Adrenal gland (tissue), 12 donors: ENCODE data around the gene GRIN1. TPM values are rescaled to one million over a fixed set of nuclear protein-coding genes. Genes with fewer than 3 reads are reported as not detected.

Source experiments
- DNase-seq, 7 donors: peaks; one replicate each; pipeline ENCODE4 v3.0.0-alpha.2; 2019 to 2020
- H3K27ac ChIP-seq, 5 donors: fragments of 200-600 bp; sonication (generic) in 4 of 5; 1 replicate in 3 of 5; 2 replicates in 2 of 5; pipeline versions ENCODE4 v1.5.1 to v1.8.0; 2016 to 2020; ENCODE audit warnings: mild to moderate bottlenecking in 1 of 5
- H3K27me3 ChIP-seq: fragments of 200-600 bp; 2 replicates; pipeline ENCODE4 v1.8.0; 2021
- H3K36me3 ChIP-seq, 2 donors: fragments of 200-600 bp; replicated peaks in 1 of 2; 1 replicate in 1 of 2; 2 replicates in 1 of 2; pipeline versions ENCODE4 v1.5.1 to v1.8.0; 2018 to 2022
- H3K4me1 ChIP-seq, 2 donors: fragments of 200-600 bp; replicated peaks in 1 of 2; 1 replicate in 1 of 2; 2 replicates in 1 of 2; pipeline versions ENCODE4 v1.5.1 to v1.8.0; 2018 to 2021
- H3K4me3 ChIP-seq, 4 donors: fragments of 200-600 bp; sonication (generic) in 3 of 4; one replicate each; pipeline ENCODE4 v1.5.1; 2016 to 2018
- H3K9me3 ChIP-seq, 3 donors: fragments of 200-600 bp; sonication (generic) in 1 of 3; replicated peaks in 1 of 3; 1 replicate in 2 of 3; 2 replicates in 1 of 3; pipeline versions ENCODE4 v1.5.1 to v1.8.0; 2016 to 2021
- POLR2A ChIP-seq, 2 donors: fragments of 450-650 bp; IDR thresholded peaks; one replicate each; pipeline ENCODE4 v1.6.1; 2017; ENCODE audit warnings: antibody characterized with exemption in 2 of 2, mild to moderate bottlenecking in 2 of 2, moderate library complexity in 1 of 2
- WGBS, 4 donors: extraction: QIAGEN DNeasy Blood & Tissue Kit in 2 of 4; methylation state at CpG; one replicate each; pipeline versions ENCODE4 v1.1.5 to v1.1.7; 2013 to 2017; 5-methylcytosine and 5-hydroxymethylcytosine counted together
- intact Hi-C, 2 donors: fragments of 100-400 bp; cut with DNase I; formaldehyde crosslinking; loops; one replicate each; pipeline versions ENCODE4 v1.14.1 to v1.15.0; 2022 to 2023
- microRNA-seq, 3 donors: library from miRNA; unstranded; fragments of <30 nt; microRNA quantifications; one replicate each; pipeline ENCODE4, GENCODE V29; 2017 to 2020
- polyA plus RNA-seq, 3 donors: library from polyadenylated mRNA; stranded (reverse); fragments of 200-250 nt in 2 of 3; fragments of 350-450 nt in 1 of 3; fragmentation: Illumina TruSeq in 1 of 3; extraction: RNeasy Lipid Tissue Mini Kit (QIAGEN cat#74804) in 1 of 3; gene quantifications; one replicate each; pipeline ENCODE4 v1.2.3, GENCODE V29; 2013 to 2014
- small RNA-seq, 2 donors: library from RNA; depleted of rRNA; stranded (forward); fragments of <200 nt; gene quantifications; one replicate each; pipeline ENCODE3, GENCODE V24; 2016
- total RNA-seq, 9 donors: library from RNA; depleted of rRNA in 4 of 9; stranded (reverse); fragments of >200 nt in 4 of 9; fragments of 120-200 nt in 1 of 9; fragmentation: NEBNext Ultra II Directional in 1 of 9; extraction: Animal tissue kit (Norgen Biotek cat#: 25700) in 1 of 9; gene quantifications; one replicate each; pipeline versions ENCODE4 v1.1.0 to v1.2.4, GENCODE V29; 2013 to 2023
- TF ChIP-seq, protein P1 (sequence below), 6 experiments: fragments of 450-650 bp in 4 of 6; fragments of 200-600 bp in 2 of 6; sonication (generic) in 1 of 6; IDR thresholded peaks; 1 replicate in 5 of 6; 2 replicates in 1 of 6; pipeline versions ENCODE4 v1.5.1 to v1.8.0; 2016 to 2021; ENCODE audit warnings: antibody characterized with exemption in 6 of 6, mild to moderate bottlenecking in 2 of 6, moderate library complexity in 1 of 6
- donor health status: healthy with polysubstance abuse.
- donor health status: Bipolar disorder and iron deficiency.
- donor health status: DM: yes; HTN: yes; CAD: no.
- donor health status: DM: no; HTN: no; CAD: no.
- donor health status: DM: no; HTN: no; CAD: no.
- donor health status: DM: yes; HTN: yes; CAD: no.

GRIN1 gene
- total and polyA plus RNA-seq, 12 donors: 0.04 to 0.28 (median 0.10) TPM; not detected in 5

DNA sequence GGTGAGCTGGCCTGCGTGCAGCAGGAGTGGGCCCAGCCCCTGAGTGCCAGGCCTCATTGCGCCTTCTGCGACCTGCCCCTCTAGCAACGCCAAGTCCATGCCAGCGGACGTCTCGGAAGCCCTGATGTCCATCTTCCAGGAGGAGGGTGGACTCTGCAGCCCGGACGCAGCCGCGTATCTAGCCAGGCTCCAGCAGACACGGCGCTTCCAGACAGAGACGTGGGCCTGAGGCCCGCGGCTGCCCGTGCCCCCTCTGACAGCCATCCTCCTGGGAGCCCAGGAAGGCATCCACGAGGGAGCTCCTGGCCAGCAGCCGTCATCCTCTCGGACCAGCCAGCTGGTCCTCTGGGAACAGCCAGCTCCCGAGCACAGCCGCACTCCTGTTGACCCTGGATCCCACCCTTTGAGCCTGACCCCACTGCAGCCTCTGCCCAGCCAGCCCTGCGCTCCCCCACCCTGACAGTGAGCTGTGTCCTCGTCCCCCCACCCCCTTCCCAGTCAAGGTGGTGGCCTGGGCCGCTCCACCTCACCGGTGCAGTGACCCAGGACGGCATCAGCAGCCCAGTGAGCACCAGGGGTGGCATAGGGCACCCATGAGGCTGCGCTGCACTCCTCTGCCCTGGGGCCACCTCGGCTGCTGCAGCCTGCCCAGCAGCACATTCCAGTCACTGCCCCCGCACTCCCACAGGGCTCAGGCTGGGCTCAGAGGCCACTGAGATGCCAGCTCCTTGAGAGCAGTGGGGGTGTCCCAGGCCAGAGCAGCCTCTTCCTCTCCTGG lies 77.4 kb downstream of the GRIN1 start:
- intact Hi-C loops: no loop called here
- Histone ChIP-seq H3K27me3 (no peaks in the 10 kb centered on the region), H3K9me3 (no peaks in the 10 kb centered on the region), H3K36me3 (no peaks in the 10 kb centered on the region), H3K4me1 (peaks cover 18% of the 10 kb centered on the region in 2 donors), H3K27ac (peak overlapping the region in 1 of 5 donors; percentile 82), H3K4me3 (no peak overlapping the region)
- TF ChIP-seq, protein P1, sequence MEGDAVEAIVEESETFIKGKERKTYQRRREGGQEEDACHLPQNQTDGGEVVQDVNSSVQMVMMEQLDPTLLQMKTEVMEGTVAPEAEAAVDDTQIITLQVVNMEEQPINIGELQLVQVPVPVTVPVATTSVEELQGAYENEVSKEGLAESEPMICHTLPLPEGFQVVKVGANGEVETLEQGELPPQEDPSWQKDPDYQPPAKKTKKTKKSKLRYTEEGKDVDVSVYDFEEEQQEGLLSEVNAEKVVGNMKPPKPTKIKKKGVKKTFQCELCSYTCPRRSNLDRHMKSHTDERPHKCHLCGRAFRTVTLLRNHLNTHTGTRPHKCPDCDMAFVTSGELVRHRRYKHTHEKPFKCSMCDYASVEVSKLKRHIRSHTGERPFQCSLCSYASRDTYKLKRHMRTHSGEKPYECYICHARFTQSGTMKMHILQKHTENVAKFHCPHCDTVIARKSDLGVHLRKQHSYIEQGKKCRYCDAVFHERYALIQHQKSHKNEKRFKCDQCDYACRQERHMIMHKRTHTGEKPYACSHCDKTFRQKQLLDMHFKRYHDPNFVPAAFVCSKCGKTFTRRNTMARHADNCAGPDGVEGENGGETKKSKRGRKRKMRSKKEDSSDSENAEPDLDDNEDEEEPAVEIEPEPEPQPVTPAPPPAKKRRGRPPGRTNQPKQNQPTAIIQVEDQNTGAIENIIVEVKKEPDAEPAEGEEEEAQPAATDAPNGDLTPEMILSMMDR (IDR thresholded peaks at IDR 0.05): no peak
- no peak for TF ChIP-seq POLR2A (IDR thresholded peaks at IDR 0.05)
- no peak for DNase-seq
- 93 to 100% (median 96%) methylated on average over 3 to 30 of the region's 30 CpGs for WGBS, 4 donors

DNA sequence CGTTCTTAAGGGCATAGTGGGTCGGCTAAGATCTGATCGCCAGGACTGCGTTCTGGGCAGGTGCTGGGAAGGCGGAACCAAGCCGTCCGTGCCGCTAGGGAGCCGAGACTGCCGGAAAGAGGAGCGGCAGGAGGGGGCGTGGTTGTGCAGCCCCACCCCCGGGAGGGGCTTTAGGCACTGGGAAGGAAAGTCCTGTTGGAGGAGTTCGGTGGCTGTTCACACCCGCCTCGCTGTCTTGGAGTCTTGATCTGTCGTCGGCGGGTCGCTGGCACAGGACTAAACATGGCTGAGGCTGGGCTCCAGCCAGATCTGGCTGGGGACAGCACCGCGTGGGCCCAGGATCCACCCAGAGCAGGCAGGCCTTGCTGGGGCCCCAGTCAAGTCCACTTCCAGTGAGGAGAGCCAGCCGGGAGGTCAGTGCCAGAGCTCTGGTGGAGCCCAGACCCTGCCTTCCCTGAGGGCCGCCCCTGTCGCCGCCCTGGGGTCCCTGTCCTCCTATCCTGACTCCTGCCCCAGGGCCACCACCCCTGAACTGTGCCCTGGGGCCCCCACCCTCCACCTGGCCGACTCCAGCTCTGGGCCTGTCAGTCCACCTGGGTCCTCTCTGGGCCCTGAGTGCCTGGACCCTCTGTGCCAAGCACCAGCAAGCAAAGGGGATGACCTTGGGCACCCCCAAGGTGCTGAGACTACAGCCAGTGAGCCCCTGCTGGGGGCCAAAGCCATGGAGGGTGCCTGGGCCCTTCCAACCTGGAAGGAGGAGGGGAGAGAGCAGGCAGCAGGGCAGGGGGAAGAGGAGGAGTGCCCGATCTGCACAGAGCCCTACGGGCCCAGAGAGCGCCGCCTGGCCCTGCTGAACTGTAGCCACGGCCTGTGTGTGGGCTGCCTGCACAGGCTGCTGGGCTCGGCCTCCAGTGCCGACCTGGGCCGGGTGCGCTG lies 78.6 kb downstream of the GRIN1 start:
- peak; percentile 83 to 95 (median 92) for DNase-seq
- Histone ChIP-seq H3K27me3 (no peaks in the 10 kb centered on the region), H3K4me3 (peak overlapping the region in 2 of 4 donors; percentile 33 to 59), H3K9me3 (no peaks in the 10 kb centered on the region), H3K27ac (peak overlapping the region; percentile 58 to 82 (median 69)), H3K36me3 (no peaks in the 10 kb centered on the region), H3K4me1 (peaks cover 23 to 24% of the 10 kb centered on the region in 2 donors)
- WGBS, 4 donors: 27 to 59% (median 50%) methylated on average over 11 to 36 of the region's 36 CpGs
- TF ChIP-seq POLR2A (IDR thresholded peaks at IDR 0.05): peak in 1 of 2 donors; percentile 81
- TF ChIP-seq, protein P1 (IDR thresholded peaks at IDR 0.05): peak in 2 of 6 experiments; percentile 4 to 17
- intact Hi-C loops: no loop called here

DNA sequence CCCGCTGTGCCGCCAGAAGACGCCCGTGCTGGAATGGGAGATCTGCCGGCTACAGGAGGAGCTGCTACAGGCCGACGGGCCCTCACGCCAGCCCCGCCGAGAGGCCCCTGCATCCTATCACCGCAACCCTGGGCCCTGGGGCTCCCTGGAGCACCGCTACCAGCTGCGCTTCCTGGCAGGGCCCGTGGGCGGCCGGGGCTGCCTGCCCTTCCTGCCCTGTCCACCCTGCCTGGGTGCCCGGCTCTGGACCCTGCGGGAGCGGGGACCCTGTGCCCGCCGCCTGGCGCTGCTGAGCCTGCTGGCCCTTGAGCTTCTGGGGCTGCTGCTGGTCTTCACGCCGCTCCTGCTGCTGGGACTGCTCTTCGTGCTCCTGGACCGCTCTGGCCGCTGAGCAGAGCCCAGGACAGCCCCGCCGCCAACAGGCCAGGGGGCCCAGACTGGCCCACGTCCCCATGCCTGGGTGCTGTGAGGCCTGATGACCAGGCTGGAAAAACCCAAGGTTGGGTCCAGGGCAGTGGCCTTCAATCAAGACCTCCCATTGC lies 79.3 kb downstream of the GRIN1 start:
- no peaks in the 10 kb centered on the region for H3K9me3 ChIP-seq
- TF ChIP-seq, protein P1 (IDR thresholded peaks at IDR 0.05): no peak
- no peaks in the 10 kb centered on the region for H3K27me3 ChIP-seq
- peak overlapping the region; percentile 19 to 82 (median 69) for H3K27ac ChIP-seq
- DNase-seq: no peak
- no peaks in the 10 kb centered on the region for H3K36me3 ChIP-seq
- peak overlapping the region in 1 of 4 donors; percentile 59 for H3K4me3 ChIP-seq
- peaks cover 29% of the 10 kb centered on the region in 2 donors for H3K4me1 ChIP-seq
- WGBS, 4 donors: 63 to 92% (median 67%) methylated on average over 9 to 30 of the region's 30 CpGs
- intact Hi-C loops: no loop called here

Small RNA genes within 50 kb of the gene (microRNA-seq; reads per million reads assigned to microRNA genes)
- gene MIR3621: 0 reads per million in 3 donors

Small RNA genes within 50 kb of the gene (small RNA-seq; reads per million reads assigned to genes)
- gene MIR3621 (0 reads per million in 2 donors), gene RF00153 (0.08 to 0.12 reads per million in 2 donors)

Other genes starting within 250 kb of the GRIN1 start
Only the 30 nearest of the 31 such genes appear.
- gene C8G, start 193.9 kb upstream of the GRIN1 start, total RNA-seq: 1 to 10 TPM in 2 of 9 donors, under 1 TPM in 1, not detected in 6; 0.68 to 5.5 (median 1.2) TPM
- 1 to 10 TPM; 1.1 to 4.3 (median 3.3) TPM for gene C8G, start 193.9 kb upstream of the GRIN1 start, polyA plus RNA-seq
- gene LCN12, start 186.9 kb upstream of the GRIN1 start, total RNA-seq: 10 to 100 TPM in 1 of 9 donors, 1 to 10 TPM in 7, not detected in 1; 1.7 to 16.6 (median 4.0) TPM
- 10 to 100 TPM in 2 of 3 donors, under 1 TPM in 1; 0.75 to 31.8 (median 25.7) TPM for gene LCN12, start 186.9 kb upstream of the GRIN1 start, polyA plus RNA-seq
- gene PTGDS, start 161.7 kb upstream of the GRIN1 start, total RNA-seq: 100 to 1,000 TPM in 6 of 9 donors, 10 to 100 TPM in 2, 1 to 10 TPM in 1; 1.1 to 607 (median 197) TPM
- gene PTGDS, start 161.7 kb upstream of the GRIN1 start, polyA plus RNA-seq: 100 to 1,000 TPM in 2 of 3 donors, 10 to 100 TPM in 1; 23.8 to 812 (median 672) TPM
- 1 to 10 TPM in 3 of 9 donors, under 1 TPM in 4, not detected in 2; 0.06 to 2.8 (median 0.41) TPM for gene LCNL1, start 156.2 kb upstream of the GRIN1 start, total RNA-seq
- gene LCNL1, start 156.2 kb upstream of the GRIN1 start, polyA plus RNA-seq: 10 to 100 TPM in 1 of 3 donors, 1 to 10 TPM in 1, under 1 TPM in 1; 0.26 to 10.5 (median 8.2) TPM
- gene PAXX, start 146.7 kb upstream of the GRIN1 start, total RNA-seq: 10 to 100 TPM; 20.3 to 44.5 (median 35.5) TPM
- gene PAXX, start 146.7 kb upstream of the GRIN1 start, polyA plus RNA-seq: 100 to 1,000 TPM in 2 of 3 donors, 1 to 10 TPM in 1; 4.9 to 363 (median 209) TPM
- gene CLIC3, start 142.6 kb upstream of the GRIN1 start, total RNA-seq: 1 to 10 TPM in 2 of 9 donors, under 1 TPM in 5, not detected in 2; 0.22 to 1.3 (median 0.79) TPM
- gene CLIC3, start 142.6 kb upstream of the GRIN1 start, polyA plus RNA-seq: 1 to 10 TPM in 2 of 3 donors, not detected in 1; 3.8 to 6.4 TPM
- 10 to 100 TPM in 8 of 9 donors, 1 to 10 TPM in 1; 2.9 to 54.4 (median 29.3) TPM for gene ABCA2, start 110.9 kb upstream of the GRIN1 start, total RNA-seq
- gene ABCA2, start 110.9 kb upstream of the GRIN1 start, polyA plus RNA-seq: 100 to 1,000 TPM in 1 of 3 donors, 10 to 100 TPM in 2; 13.6 to 150 (median 69.8) TPM
- gene FUT7, start 107.1 kb upstream of the GRIN1 start, total RNA-seq: under 1 TPM in 5 of 9 donors, not detected in 4; 0.11 to 0.69 (median 0.21) TPM
- under 1 TPM in 2 of 3 donors, not detected in 1; 0.16 to 0.17 TPM for gene FUT7, start 107.1 kb upstream of the GRIN1 start, polyA plus RNA-seq
- 10 to 100 TPM in 8 of 9 donors, 1 to 10 TPM in 1; 9.4 to 77.1 (median 41.2) TPM for gene NPDC1, start 93.0 kb upstream of the GRIN1 start, total RNA-seq
- gene NPDC1, start 93.0 kb upstream of the GRIN1 start, polyA plus RNA-seq: 100 to 1,000 TPM in 2 of 3 donors, 1 to 10 TPM in 1; 5.1 to 311 (median 194) TPM
- under 1 TPM in 4 of 9 donors, not detected in 5; 0.28 to 0.53 (median 0.36) TPM for gene ENTPD2, start 85.1 kb upstream of the GRIN1 start, total RNA-seq
- 1 to 10 TPM in 2 of 3 donors, not detected in 1; 1.6 to 1.7 TPM for gene ENTPD2, start 85.1 kb upstream of the GRIN1 start, polyA plus RNA-seq
- gene SAPCD2, start 68.6 kb upstream of the GRIN1 start, total RNA-seq: 1 to 10 TPM in 2 of 9 donors, under 1 TPM in 7; 0.24 to 1.7 (median 0.79) TPM
- gene SAPCD2, start 68.6 kb upstream of the GRIN1 start, polyA plus RNA-seq: under 1 TPM; 0.07 to 0.56 (median 0.17) TPM
- gene UAP1L1, start 61.6 kb upstream of the GRIN1 start, total RNA-seq: 10 to 100 TPM in 8 of 9 donors, under 1 TPM in 1; 0.28 to 68.7 (median 14.4) TPM
- 10 to 100 TPM in 2 of 3 donors, 1 to 10 TPM in 1; 3.6 to 61.1 (median 15.9) TPM for gene UAP1L1, start 61.6 kb upstream of the GRIN1 start, polyA plus RNA-seq
- 100 to 1,000 TPM in 1 of 9 donors, 10 to 100 TPM in 8; 44.5 to 102 (median 63.0) TPM for gene MAN1B1, start 52.2 kb upstream of the GRIN1 start, total RNA-seq
- gene MAN1B1, start 52.2 kb upstream of the GRIN1 start, polyA plus RNA-seq: 100 to 1,000 TPM in 1 of 3 donors, 10 to 100 TPM in 2; 44.4 to 138 (median 87.6) TPM
- 100 to 1,000 TPM; 117 to 387 (median 234) TPM for gene DPP7, start 24.4 kb upstream of the GRIN1 start, total RNA-seq
- 1,000 to 10,000 TPM in 2 of 3 donors, 10 to 100 TPM in 1; 52.6 to 1,938 (median 1,109) TPM for gene DPP7, start 24.4 kb upstream of the GRIN1 start, polyA plus RNA-seq
- gene LRRC26, start 30.9 kb downstream of the GRIN1 start, total RNA-seq: not detected
- gene LRRC26, start 30.9 kb downstream of the GRIN1 start, polyA plus RNA-seq: not detected
- not detected for gene TMEM210, start 32.9 kb downstream of the GRIN1 start, total RNA-seq
- gene TMEM210, start 32.9 kb downstream of the GRIN1 start, polyA plus RNA-seq: not detected
- gene ANAPC2, start 49.4 kb downstream of the GRIN1 start, total RNA-seq: 10 to 100 TPM; 18.1 to 72.1 (median 25.6) TPM
- gene ANAPC2, start 49.4 kb downstream of the GRIN1 start, polyA plus RNA-seq: 100 to 1,000 TPM in 1 of 3 donors, 10 to 100 TPM in 1, 1 to 10 TPM in 1; 7.1 to 162 (median 89.7) TPM
- 10 to 100 TPM; 50.0 to 98.1 (median 65.7) TPM for gene SSNA1, start 49.5 kb downstream of the GRIN1 start, total RNA-seq
- gene SSNA1, start 49.5 kb downstream of the GRIN1 start, polyA plus RNA-seq: 100 to 1,000 TPM in 2 of 3 donors, 10 to 100 TPM in 1; 13.2 to 138 (median 127) TPM
- 10 to 100 TPM in 5 of 9 donors, 1 to 10 TPM in 4; 5.0 to 23.5 (median 10.7) TPM for gene TPRN, start 61.6 kb downstream of the GRIN1 start, total RNA-seq
- 1 to 10 TPM; 1.4 to 7.6 (median 3.4) TPM for gene TPRN, start 61.6 kb downstream of the GRIN1 start, polyA plus RNA-seq
- 10 to 100 TPM; 32.7 to 48.4 (median 42.3) TPM for gene TMEM203, start 66.5 kb downstream of the GRIN1 start, total RNA-seq
- gene TMEM203, start 66.5 kb downstream of the GRIN1 start, polyA plus RNA-seq: 10 to 100 TPM; 21.7 to 30.2 (median 28.4) TPM
- gene NDOR1, start 66.5 kb downstream of the GRIN1 start, total RNA-seq: 10 to 100 TPM in 7 of 9 donors, 1 to 10 TPM in 2; 4.5 to 21.4 (median 13.5) TPM
- 10 to 100 TPM in 2 of 3 donors, 1 to 10 TPM in 1; 1.6 to 36.4 (median 14.9) TPM for gene NDOR1, start 66.5 kb downstream of the GRIN1 start, polyA plus RNA-seq
- 10 to 100 TPM in 4 of 9 donors, 1 to 10 TPM in 5; 1.1 to 33.8 (median 8.9) TPM for gene RNF208, start 83.1 kb downstream of the GRIN1 start, total RNA-seq
- gene RNF208, start 83.1 kb downstream of the GRIN1 start, polyA plus RNA-seq: 10 to 100 TPM in 2 of 3 donors, 1 to 10 TPM in 1; 1.2 to 90.5 (median 36.5) TPM
- 1 to 10 TPM in 6 of 9 donors, under 1 TPM in 3; 0.56 to 4.6 (median 1.2) TPM for gene CYSRT1, start 86.0 kb downstream of the GRIN1 start, total RNA-seq
- 1 to 10 TPM in 2 of 3 donors, not detected in 1; 2.5 to 3.4 TPM for gene CYSRT1, start 86.0 kb downstream of the GRIN1 start, polyA plus RNA-seq
- under 1 TPM in 1 of 9 donors, not detected in 8; 0.06 TPM for gene RNF224, start 88.3 kb downstream of the GRIN1 start, total RNA-seq
- not detected for gene RNF224, start 88.3 kb downstream of the GRIN1 start, polyA plus RNA-seq
- not detected for gene SLC34A3, start 91.7 kb downstream of the GRIN1 start, total RNA-seq
- not detected for gene SLC34A3, start 91.7 kb downstream of the GRIN1 start, polyA plus RNA-seq
- 100 to 1,000 TPM in 7 of 9 donors, 10 to 100 TPM in 2; 69.9 to 362 (median 144) TPM for gene TUBB4B, start 102.1 kb downstream of the GRIN1 start, total RNA-seq
- gene TUBB4B, start 102.1 kb downstream of the GRIN1 start, polyA plus RNA-seq: 100 to 1,000 TPM; 105 to 211 (median 200) TPM
- 1 to 10 TPM in 1 of 9 donors, under 1 TPM in 1, not detected in 7; 0.25 to 3.1 TPM for gene STPG3, start 112.1 kb downstream of the GRIN1 start, total RNA-seq
- under 1 TPM in 1 of 3 donors, not detected in 2; 0.32 TPM for gene STPG3, start 112.1 kb downstream of the GRIN1 start, polyA plus RNA-seq
- gene NELFB, start 116.2 kb downstream of the GRIN1 start, total RNA-seq: 10 to 100 TPM; 20.6 to 56.3 (median 38.5) TPM
- gene NELFB, start 116.2 kb downstream of the GRIN1 start, polyA plus RNA-seq: 10 to 100 TPM; 10.9 to 48.3 (median 19.6) TPM
- gene TOR4A, start 138.6 kb downstream of the GRIN1 start, total RNA-seq: 10 to 100 TPM in 5 of 9 donors, 1 to 10 TPM in 4; 1.1 to 21.5 (median 11.9) TPM
- 1 to 10 TPM in 2 of 3 donors, under 1 TPM in 1; 0.49 to 1.4 (median 1.3) TPM for gene TOR4A, start 138.6 kb downstream of the GRIN1 start, polyA plus RNA-seq
- gene NRARP, start 163.1 kb downstream of the GRIN1 start, total RNA-seq: 10 to 100 TPM in 1 of 9 donors, 1 to 10 TPM in 8; 1.1 to 11.2 (median 3.5) TPM
- 1 to 10 TPM in 2 of 3 donors, under 1 TPM in 1; 0.59 to 1.4 (median 1.1) TPM for gene NRARP, start 163.1 kb downstream of the GRIN1 start, polyA plus RNA-seq